ENCODE results near the gene MRPS34.
"Not testable (repeated sequence)": the region's sequence is repeated elsewhere in the genome, so short reads cannot be mapped to it uniquely, and the experiment has no call there.

The MRPS34 gene

DNA sequence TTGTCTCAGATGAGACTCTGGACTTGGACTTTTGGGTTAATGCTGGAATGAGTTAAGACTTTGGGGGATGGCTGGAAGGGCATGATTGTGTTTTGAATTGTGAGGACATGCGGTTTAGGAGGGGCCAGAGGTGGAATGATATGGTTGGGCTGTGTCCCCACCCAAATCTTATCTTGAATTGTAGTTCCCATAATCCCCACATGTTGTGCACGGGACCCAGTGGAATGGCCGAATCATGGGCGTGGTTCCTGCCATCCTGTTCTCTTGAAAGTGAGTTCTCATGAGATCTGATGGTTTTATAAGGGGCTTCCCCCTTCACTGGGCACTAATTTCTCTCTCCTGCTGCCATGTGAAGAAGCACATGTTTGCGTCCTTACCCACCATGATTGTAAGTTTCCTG, 26.3 kb upstream of the MRPS34 start:
- in situ Hi-C loops (cut with MboI; ENCODE audit: low pct_unique_long_range_greater_than_20kb, low sequenced_read_pairs); DNase-seq: not testable (repeated sequence)

DNA sequence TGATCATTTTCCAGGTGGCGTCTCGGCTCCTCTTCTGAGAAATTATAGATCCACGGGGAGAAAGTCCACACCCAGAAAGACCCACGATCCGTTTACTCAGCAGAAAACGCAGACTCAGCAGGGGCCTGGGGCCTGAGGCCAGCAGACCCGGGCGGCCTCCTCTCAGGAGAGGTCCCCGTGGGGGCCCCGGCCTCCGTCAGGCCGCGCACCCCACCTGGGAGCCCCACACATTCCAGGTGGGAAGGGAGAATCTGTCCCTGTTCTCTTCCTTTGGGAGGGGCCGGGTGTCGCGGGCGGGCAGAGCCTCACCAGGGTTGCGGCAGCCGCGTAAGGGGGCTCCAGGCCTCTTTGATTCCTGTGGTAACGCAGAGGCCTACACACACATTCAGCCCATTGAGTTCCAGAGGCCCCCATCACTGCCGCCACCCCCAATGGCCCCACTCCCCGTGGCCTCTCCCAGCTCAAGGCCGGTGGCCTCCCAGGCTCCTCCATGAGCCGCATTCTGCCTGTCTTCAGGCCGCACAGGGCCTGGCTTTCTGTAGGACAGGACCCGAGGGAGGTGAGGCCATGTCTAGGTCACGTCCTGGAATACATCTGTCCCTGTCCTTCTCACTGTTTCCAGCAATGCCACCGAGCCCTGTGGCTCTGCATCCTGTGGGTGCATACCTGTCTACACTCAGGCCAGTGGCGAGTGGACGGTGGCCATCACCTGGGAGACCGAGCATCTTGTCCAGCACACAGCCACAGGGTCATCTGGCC, 22.2 kb upstream of the MRPS34 start:
- in situ Hi-C loops (cut with MboI; ENCODE audit: low pct_unique_long_range_greater_than_20kb, low sequenced_read_pairs): no loop called here
- DNase-seq: no peak

DNA sequence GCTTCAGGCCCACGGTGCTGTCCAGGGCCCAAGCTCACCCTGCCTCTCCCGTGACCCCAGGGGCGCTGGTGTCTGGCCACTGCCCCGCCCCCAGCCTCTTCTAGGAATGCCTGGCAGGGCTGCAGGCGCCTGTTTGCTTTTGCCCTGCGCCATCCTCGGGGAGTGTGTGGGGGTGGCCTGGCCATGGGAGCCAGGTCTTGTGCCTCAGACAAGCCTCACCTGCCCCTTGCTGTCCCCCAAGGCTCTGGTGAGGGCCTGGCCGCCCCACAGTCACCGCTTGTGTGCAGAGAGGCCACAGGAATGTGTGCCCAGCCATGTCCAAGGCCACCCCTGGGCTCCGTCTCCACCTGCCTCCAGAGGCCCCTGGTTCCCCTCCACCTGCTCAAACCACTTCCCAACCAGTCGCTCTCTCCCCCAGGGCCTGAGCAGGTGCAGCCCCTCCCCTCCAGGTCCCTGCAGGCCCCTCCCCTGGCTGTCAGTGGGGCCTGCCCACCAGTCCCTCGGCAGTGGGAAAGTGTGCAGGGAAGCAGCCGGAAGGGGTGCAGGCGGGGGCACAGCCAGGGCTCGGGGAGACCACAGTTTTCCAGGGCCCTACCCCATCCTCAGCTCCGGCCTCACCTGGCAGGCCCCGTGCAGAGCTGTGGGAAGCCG, 21.4 kb upstream of the MRPS34 start:
- no peak for DNase-seq
- in situ Hi-C loops (cut with MboI; ENCODE audit: low pct_unique_long_range_greater_than_20kb, low sequenced_read_pairs): no loop called here

DNA sequence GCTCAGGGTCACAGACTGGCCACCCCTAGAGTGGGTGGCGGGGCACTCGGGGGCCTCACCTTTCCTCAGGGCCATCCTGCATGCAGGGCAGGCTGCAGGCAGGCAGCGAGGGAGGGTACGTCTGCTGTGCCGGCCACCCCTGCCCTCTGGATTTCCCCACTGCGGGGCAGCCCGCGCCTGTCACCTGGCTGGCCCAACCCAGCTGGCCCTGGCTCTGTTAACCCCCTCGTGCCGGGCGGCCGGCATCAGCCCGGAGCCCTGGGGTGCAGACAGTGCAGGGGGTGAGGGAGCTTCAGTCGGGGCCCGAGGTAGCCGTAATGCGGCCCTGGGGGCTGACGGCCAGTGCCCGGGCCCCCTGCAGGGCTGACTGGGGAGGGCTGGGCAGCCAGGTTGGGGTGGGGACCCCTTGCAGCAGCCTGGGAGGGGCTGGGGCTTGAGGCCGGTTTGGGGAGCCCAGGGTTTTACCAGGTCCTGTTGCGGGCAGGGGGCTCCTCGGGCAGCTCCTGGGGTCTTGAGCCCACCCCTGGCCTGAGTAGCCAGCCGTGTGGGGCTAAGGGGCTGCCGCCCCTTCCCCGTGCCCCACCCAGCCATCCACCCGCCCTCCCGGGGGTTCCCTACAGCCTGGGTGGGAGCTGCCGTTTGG, 20.8 kb upstream of the MRPS34 start, which contains the start of gene IGFALS:
Gene IGFALS (minus strand): TSS at position 128 of the 643 bp plus-strand sequence. CDS start 53 bp downstream, at position 75.
- DNase-seq: no peak
- in situ Hi-C loops (cut with MboI; ENCODE audit: low pct_unique_long_range_greater_than_20kb, low sequenced_read_pairs): no loop called here

DNA sequence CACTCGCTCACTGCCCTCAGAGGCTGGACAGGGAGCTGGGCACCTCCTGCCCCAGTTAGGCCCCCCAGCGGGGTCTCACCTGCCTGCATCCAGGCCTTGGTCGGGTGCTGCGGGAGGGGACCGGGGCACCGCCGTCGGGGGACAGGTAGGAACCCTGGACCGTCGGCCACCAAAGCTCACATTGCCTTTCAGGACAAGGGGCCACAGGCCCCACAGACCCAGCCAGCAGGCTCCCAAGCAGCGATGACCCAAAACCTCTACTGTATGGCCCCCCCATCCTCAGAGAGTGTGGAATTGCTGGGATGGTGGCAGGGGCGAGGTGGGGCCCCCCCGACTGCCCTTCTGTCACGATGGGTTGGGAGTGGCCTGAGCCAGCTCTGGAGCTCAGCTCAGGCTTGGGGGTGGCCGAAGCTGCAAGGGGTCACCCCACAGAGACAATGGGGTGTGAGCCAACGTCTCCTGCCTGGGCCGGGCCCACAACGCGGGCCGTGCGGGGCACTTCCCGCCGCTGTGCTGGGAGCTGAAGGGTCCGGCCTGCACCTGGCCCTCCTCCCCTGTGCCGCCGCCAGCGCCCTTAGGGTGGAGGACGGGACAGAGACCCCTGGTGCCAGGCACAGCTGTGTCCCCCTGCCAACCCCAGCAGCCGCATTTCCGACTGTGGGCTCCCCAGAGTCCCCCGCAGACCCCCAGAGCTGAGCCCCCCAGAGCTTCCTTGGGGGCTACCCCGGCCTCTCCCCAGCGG, 20.1 kb upstream of the MRPS34 start:
- in situ Hi-C loops (cut with MboI; ENCODE audit: low pct_unique_long_range_greater_than_20kb, low sequenced_read_pairs): no loop called here

DNA sequence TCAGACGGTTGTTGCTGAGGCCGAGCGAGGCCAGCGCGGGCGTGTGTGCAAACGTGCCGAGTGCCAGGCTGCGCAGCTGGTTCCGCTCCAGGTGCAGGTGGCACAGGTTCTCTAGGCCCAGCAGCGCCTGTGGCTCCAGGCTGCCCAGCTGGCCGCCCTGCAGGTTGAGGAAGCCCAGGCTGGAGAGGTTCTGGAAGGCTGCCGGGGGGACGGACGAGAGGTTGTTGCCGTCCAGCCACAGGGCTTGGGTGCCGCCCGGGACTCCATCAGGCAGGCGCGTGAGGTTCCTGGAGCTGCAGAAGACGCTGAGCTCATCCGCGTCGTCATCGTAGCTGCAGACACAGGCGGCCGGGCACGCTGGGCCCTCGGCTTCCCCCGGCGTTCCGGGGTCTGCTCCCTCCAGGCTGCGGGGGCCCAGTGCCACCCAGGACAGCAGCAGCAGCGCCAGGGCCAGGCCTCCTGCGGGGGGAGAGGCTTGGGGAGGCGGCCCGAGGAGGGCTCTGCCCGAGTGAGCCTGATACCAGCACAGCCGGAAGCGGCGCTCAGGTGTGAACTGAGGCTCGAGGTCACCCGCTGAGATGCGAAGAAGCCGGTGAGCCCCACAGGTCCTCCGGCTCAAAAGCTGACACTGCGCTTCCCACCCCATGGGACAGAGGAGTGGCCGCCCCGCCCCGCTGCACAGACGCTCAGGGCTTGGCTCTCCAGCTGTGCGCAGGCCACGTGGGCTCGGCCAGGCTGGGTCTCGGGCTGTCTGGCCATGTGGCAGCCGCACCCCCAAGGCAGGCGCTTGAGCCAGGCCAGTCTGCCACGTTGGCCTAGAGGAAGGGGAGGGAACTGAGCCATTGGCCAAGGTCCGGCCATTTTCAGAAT, 19.2 kb upstream of the MRPS34 start:
- no peak for DNase-seq
- in situ Hi-C loops (cut with MboI; ENCODE audit: low pct_unique_long_range_greater_than_20kb, low sequenced_read_pairs): no loop called here

More for the DNA sequence above, 20.1 kb upstream of the MRPS34 start:
- DNase-seq: no peak

DNA sequence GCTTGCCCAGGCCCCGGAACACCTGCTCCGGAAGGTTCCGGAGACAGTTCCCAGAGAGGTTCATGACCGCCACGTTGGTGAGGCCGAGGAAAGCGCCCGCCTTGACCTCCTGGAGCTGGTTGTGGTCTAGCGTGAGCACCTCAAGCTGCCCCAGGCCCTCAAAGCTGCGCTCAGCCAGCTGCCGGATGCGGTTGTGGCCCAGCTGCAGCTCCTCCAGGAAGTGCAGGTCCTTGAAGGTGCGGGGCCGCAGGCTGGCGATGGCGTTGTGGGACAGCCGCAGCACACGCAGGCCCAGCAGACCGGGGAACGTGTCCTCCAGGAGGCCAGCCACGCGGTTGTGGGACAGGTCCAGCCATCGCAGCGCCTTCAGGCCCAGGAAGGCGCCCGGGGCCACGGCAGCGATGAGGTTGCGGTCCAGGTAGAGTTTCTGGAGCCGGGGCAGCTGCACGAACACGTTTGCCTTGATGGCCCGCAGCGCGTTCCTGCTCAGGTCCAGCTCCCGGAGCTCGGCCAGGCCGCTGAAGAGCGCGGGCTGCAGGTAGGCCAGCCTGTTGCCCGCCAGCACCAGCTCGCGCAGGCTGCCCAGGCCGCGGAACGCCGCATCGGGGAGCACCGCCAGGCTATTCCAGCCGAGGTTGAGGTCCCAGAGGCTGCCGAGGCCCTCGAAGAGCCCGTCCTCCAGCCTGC, 18.5 kb upstream of the MRPS34 start:
- in situ Hi-C loops (cut with MboI; ENCODE audit: low pct_unique_long_range_greater_than_20kb, low sequenced_read_pairs): no loop called here
- DNase-seq: no peak

DNA sequence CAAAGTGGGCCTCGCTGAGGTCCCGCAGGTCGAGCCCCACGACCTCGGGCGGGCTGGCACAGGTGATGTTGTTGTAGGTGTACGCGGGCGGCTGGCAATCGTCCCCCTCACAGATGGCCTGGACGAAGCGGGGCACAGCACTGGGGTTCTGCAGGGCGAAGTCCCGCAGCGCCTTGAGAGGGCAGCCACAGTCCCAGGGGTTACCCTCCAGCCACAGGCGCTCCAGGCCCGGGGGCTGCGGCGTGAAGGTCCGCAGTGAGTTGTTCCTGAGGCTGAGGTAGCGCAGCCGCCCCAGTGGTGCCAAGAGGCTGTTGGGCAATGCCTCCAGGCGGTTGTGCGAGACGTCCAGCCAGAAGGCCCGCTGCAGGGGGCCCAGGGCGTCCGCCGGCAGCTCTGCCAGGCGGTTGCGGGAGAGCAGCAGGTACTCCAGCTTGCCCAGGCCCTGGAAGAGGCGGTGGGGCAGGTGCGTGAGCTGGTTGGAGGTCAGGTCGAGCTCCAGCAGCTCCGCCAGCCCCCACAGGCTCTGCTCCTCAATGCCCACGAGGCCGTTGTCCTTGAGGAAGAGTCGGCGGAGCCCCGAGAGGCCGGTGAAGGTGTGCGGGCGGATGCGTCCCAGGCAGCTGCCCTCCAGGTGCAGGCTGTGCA, 17.8 kb upstream of the MRPS34 start:
- in situ Hi-C loops (cut with MboI; ENCODE audit: low pct_unique_long_range_greater_than_20kb, low sequenced_read_pairs): no loop called here
- no peak for DNase-seq

DNA sequence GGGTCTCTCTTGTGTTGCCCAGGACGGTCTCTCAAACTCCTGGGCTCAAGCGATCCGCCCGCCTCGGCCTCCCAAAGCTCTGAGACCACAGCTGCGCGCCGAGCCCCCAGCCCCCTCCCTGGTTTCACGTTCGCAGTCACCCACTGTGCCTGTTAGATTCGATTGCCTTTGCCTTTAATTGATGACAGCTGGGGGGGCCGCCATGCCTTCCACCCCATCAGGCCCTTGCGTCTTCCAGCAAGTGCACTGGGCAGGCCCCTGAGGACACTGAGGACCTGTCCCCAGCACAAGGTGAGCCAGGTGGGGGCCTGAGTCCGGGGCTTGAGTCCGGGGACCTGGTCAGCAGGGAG, 17.3 kb upstream of the MRPS34 start:
- DNase-seq: no peak
- in situ Hi-C loops (cut with MboI; ENCODE audit: low pct_unique_long_range_greater_than_20kb, low sequenced_read_pairs): no loop called here

DNA sequence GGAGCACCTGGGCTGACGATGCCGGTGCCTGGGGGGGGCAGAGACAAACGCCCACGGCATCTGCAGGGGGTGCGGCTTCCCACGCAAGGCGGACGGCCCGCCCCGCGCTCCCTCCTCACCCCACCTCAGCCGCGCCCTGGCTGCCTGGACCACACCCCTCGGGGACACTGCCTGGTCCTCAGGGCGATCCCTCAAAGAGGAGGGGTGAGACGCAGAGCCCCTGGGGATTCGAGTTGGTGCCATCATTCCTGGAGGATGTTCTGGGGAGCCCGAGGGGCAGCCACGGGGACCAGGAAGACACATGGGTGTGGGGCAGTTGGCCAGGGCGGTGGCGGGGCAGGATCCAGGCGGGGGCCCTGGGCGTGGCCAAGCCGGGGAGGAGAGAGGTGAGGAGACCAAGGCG, 16.7 kb upstream of the MRPS34 start:
- no peak for DNase-seq
- in situ Hi-C loops (cut with MboI; ENCODE audit: low pct_unique_long_range_greater_than_20kb, low sequenced_read_pairs): no loop called here

DNA sequence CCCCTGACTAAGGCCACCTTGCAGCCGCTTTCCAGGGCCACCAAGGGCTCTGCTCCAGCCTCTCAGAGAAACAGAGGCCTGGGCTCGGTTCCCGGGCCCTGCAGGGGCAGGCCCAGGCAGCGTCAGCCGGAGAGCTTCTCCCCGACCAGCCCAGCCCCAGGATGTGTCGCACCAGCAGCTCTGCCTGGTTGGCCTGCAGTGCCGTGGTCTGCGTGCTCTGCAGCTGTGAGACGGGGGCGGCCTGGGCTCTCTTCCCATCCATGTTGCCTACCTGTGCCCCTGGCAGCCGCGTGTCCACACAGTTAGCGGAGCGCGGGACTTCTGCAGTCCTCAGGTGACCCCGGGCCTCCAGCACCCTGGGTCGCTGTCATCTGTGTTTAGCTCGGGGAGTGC, 15.8 kb upstream of the MRPS34 start:
- DNase-seq: no peak
- in situ Hi-C loops (cut with MboI; ENCODE audit: low pct_unique_long_range_greater_than_20kb, low sequenced_read_pairs): no loop called here

DNA sequence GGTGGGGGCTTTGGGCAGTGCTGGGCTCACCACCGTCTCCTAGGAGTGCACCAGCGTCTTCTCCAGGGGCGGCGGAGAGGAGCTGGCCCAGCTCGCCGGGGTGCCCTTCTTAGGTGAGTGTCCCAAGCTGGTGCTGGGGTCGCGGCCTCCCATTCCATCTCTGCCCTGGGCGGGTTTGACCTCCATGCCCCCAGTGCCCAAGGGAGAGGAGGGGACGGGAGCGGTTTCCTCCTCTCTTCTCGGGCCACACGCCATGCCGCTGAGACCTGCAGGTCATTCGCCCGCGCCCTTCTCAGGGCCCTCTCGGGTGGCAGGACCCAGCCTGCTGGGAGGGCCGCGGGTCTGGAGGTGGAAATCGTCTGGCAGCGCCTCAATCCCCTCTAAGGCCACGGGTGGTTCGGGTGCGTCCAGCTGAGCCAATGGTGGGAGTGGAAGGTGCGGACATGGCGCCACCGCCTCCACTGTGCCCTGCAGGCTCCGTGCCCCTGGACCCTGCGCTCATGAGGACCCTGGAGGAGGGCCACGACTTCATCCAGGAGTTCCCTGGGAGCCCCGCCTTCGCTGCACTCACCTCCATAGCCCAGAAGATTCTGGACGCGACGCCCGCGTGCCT, 15.3 kb upstream of the MRPS34 start:
- DNase-seq: no peak
- in situ Hi-C loops (cut with MboI; ENCODE audit: low pct_unique_long_range_greater_than_20kb, low sequenced_read_pairs): no loop called here

DNA sequence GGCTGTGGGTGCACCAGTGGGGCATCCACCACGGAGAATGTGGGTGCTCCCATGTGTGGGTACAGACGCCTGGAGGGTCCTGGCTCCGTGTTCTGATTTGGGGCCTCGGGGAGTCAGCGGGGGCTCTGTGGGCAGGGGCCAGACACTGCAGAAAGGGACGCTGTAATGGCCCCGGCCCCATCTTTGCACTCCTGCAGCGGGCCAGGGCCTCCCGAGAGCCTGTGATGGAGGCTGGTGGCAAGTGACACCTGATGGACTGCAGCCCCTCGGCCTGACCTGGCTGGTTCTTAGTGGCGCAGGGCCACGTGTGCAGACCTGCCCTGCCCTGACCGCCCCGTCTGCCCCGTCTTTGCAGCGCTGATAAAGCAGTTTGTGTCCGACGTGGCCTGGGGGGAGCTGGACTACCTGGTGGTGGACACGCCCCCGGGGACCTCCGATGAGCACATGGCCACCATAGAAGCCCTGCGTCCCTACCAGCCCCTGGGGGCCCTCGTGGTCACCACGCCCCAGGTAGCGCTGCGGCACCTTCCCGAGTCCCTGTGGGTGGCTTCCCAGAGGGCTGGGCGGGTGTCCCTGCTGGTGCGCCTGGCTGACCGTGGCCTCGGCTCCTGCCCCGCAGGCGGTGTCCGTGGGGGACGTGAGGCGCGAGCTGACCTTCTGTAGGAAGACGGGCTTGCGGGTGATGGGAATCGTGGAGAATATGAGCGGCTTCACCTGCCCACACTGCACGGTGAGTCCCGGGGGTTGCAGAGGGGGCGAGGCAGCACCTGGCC, 14.6 kb upstream of the MRPS34 start:
- in situ Hi-C loops (cut with MboI; ENCODE audit: low pct_unique_long_range_greater_than_20kb, low sequenced_read_pairs): no loop called here
- no peak for DNase-seq

DNA sequence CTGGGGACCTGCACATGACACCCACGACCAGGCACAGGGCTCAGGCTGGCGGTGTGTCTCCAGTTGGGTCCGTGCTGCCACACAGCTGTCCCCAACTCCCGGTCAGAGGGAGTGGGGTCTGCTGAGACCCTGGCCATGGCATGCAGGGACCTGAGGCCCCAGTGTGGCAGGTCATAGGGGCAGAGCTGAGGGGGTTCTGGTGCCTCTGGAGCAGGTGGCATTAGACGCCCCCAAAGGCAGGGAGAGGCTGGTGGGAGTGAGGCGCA, 14.1 kb upstream of the MRPS34 start:
- in situ Hi-C loops (cut with MboI; ENCODE audit: low pct_unique_long_range_greater_than_20kb, low sequenced_read_pairs): no loop called here
- DNase-seq: no peak

DNA sequence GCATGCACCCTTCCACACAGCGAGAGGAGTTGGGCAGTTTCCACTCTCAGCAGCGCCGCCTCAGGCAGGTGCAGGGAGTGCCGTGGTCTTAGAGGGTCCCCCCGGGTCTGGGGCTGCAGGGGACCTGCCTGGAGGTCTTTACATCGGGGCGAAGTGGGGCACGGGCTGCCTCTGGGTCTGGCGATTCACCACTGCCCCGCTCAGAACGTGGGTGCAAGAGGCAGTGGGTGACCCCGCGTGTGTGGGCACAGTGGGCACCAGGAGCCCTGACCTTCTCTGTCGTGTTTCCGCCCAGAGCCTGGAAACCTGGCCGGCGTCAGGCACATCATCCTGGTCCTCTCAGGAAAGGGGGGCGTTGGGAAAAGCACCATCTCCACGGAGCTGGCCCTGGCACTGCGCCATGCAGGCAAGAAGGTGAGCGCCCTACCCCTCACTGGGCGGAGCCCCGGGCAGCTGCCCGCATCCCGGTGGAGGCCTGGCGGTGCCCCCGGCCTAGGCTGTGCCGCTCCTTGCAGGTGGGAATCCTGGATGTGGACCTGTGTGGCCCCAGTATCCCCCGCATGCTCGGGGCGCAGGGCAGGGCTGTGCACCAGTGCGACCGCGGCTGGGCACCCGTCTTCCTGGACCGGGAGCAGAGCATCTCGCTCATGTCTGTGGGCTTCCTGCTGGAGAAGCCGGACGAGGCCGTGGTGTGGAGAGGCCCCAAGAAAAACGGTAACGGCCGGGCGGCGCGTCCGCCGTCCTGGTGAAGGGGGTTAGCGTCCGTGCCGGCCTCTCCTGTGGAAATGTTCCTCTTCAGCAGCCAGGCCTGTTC, 13.5 kb upstream of the MRPS34 start:
- no peak for DNase-seq
- in situ Hi-C loops (cut with MboI; ENCODE audit: low pct_unique_long_range_greater_than_20kb, low sequenced_read_pairs): no loop called here

DNA sequence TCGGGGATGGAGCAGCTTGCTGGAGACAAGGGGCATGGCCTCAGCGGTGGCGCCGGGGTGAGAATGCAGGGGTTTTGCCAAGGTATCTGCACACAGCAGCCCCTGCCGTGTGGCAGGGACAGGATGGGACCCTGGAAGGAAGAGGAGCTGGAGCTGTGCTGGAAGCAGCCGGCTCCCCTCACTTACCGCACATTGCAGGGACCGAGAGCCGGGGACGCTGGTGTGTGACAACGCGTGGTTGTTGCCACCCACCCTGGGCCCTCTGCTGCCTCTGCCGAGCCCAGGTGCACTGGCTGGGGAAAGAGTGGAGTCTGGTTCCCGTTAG, 12.9 kb upstream of the MRPS34 start:
- in situ Hi-C loops (cut with MboI; ENCODE audit: low pct_unique_long_range_greater_than_20kb, low sequenced_read_pairs): no loop called here
- DNase-seq: no peak
